ENCODE measurements around the gene TBC1D2. TPM values are rescaled to one million over a fixed set of nuclear protein-coding genes. Genes with fewer than 3 reads are reported as not detected.

TBC1D2 gene
- total RNA-seq, 2 experiments from 2014 or later, result 1.5 TPM

DNA sequence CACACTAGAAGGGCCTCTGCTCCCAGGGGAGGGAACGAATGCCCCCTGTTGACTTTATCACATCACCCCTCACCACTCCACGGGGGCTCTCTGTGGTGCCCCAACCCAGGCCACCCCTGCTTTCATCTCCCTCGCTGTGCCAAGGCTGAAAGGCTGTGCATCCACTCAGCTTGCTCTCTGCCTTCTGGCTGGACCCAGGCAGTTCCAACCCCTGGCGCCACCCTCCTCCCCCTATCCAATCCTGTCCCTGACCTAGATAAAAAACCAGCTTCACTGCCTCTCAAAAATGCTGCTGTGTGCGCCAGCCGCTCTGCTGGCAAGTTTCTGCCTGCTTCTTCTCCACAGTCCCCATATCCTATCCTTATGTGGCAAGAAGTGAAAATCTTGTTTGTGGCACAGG lies 40.6 kb downstream of the TBC1D2 start:
- Mint-ChIP-seq H3K4me3 (no peak overlapping the region), H3K36me3 (ENCODE audit: low read depth) (no peaks in the 10 kb centered on the region), H3K9me3 (no peaks in the 10 kb centered on the region), H3K27ac (no peak overlapping the region), H3K4me1 (ENCODE audit: low read depth) (no peaks in the 10 kb centered on the region), H3K27me3 (no peaks in the 10 kb centered on the region)
- intact Hi-C loops (cut with micrococcal nuclease), result no loop called here
- TF ChIP-seq, protein P1, sequence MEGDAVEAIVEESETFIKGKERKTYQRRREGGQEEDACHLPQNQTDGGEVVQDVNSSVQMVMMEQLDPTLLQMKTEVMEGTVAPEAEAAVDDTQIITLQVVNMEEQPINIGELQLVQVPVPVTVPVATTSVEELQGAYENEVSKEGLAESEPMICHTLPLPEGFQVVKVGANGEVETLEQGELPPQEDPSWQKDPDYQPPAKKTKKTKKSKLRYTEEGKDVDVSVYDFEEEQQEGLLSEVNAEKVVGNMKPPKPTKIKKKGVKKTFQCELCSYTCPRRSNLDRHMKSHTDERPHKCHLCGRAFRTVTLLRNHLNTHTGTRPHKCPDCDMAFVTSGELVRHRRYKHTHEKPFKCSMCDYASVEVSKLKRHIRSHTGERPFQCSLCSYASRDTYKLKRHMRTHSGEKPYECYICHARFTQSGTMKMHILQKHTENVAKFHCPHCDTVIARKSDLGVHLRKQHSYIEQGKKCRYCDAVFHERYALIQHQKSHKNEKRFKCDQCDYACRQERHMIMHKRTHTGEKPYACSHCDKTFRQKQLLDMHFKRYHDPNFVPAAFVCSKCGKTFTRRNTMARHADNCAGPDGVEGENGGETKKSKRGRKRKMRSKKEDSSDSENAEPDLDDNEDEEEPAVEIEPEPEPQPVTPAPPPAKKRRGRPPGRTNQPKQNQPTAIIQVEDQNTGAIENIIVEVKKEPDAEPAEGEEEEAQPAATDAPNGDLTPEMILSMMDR (IDR thresholded peaks at IDR 0.05), result no peak
- CTCF ChIA-PET, result no interaction called here
- POLR2A ChIA-PET, result no interaction called here
- DNase-seq (no peak), ATAC-seq (no peak)

DNA sequence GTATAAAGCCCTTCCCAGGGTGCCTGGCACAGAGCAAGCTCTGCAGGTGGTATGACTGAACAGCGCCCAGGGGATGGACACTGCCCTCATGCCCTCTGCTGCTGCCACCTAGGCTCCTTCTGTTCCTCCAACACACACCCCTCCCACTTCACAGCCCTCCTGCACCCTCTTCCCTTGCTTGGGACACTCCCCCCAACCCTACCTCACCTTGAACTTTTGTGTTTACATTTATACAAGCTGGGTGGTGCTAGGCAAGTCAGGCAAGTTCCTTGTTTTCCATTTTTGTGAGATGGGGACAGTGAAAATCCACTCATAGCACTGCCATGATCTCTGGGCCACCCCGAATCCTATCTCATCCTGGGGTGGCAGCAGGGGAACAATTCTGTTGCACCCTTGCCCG lies 44.2 kb downstream of the TBC1D2 start:
- Mint-ChIP-seq H3K27me3 (no peaks in the 10 kb centered on the region), H3K4me3 (no peak overlapping the region), H3K27ac (no peak overlapping the region), H3K36me3 (ENCODE audit: low read depth) (no peaks in the 10 kb centered on the region), H3K9me3 (no peaks in the 10 kb centered on the region), H3K4me1 (ENCODE audit: low read depth) (no peaks in the 10 kb centered on the region)
- CTCF ChIA-PET, result interaction anchor here (1.6 to 1.7 kb wide), 2 partner anchors 45 to 137 kb away, joined by 4 to 5 read pairs; partner anchors contain the start of gene TBC1D2
- POLR2A ChIA-PET, result no interaction called here
- TF ChIP-seq, protein P1 (IDR thresholded peaks at IDR 0.05), result no peak
- no peak for DNase-seq
- intact Hi-C loops (cut with micrococcal nuclease), result no loop called here
- no peak for ATAC-seq

DNA sequence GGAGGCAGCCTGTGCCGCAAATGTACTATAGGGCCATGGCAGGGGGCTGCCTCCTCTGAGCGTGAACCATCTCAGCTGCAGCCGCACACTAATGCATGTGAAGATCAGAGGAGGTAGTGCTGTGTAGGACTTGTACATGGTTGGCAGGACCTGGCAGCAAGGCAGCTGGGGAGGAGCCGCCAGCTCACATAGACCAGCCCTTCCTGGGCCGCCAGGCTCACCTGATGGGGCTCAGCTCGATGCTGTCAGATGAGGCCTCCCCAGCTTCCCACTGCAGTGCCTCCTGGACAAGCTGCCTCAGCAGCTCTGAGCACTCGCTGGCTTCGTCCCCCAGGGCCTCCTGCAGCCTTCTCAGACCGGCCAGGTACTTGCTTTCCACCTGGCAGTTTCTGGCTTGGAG lies 45.0 kb downstream of the TBC1D2 start:
- Mint-ChIP-seq H3K27me3 (no peaks in the 10 kb centered on the region), H3K4me1 (ENCODE audit: low read depth) (no peaks in the 10 kb centered on the region), H3K27ac (no peak overlapping the region), H3K36me3 (ENCODE audit: low read depth) (no peaks in the 10 kb centered on the region), H3K4me3 (no peak overlapping the region), H3K9me3 (no peaks in the 10 kb centered on the region)
- TF ChIP-seq, protein P1 (IDR thresholded peaks at IDR 0.05), result no peak
- intact Hi-C loops (cut with micrococcal nuclease), result no loop called here
- ChIA-PET CTCF (interaction anchor here (1.3 to 1.7 kb wide), 3 partner anchors 45 to 136 kb away, joined by 4 to 5 read pairs (median 4); partner anchors contain the start of gene TBC1D2), POLR2A (no interaction called here)
- DNase-seq (no peak), ATAC-seq (no peak)

DNA sequence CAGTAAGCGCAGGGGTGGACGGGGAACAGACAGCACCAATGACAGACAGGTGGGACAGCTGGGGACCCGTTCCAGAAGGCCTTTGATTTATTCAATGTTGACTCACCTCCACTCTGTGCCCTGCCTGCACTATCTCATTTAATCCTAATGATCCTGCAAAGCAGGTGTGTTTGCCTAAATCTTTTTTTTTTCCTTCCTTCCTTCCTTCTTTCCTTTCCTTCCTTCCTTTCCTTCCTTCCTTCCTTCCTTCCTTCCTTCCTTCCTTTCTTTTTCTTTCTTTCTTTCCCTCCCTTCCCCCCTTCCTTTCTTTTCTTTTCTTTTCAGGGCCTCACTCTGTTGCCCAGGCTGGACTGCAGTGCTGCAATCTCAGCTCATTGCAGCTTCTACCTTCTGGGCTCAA lies 45.9 kb downstream of the TBC1D2 start:
- TF ChIP-seq, protein P1 (IDR thresholded peaks at IDR 0.05), result no peak
- H3K9me3 Mint-ChIP-seq, result no peaks in the 10 kb centered on the region
- ChIA-PET POLR2A (interaction anchor here (0.6 kb wide), 1 partner anchor 144 kb away, joined by 4 read pairs; no protein-coding TSS in a partner anchor), CTCF (interaction anchor here (1.3 to 1.7 kb wide), 2 partner anchors 48 to 135 kb away, joined by 4 read pairs; no protein-coding TSS in a partner anchor)
- intact Hi-C loops (cut with micrococcal nuclease), result no loop called here
- H3K27ac Mint-ChIP-seq, result no peak overlapping the region
- no peak overlapping the region for H3K4me3 Mint-ChIP-seq
- no peak for DNase-seq
- no peaks in the 10 kb centered on the region for H3K27me3 Mint-ChIP-seq
- H3K4me1 Mint-ChIP-seq (ENCODE audit: low read depth), result no peaks in the 10 kb centered on the region
- H3K36me3 Mint-ChIP-seq (ENCODE audit: low read depth), result no peaks in the 10 kb centered on the region
- ATAC-seq, result no peak

DNA sequence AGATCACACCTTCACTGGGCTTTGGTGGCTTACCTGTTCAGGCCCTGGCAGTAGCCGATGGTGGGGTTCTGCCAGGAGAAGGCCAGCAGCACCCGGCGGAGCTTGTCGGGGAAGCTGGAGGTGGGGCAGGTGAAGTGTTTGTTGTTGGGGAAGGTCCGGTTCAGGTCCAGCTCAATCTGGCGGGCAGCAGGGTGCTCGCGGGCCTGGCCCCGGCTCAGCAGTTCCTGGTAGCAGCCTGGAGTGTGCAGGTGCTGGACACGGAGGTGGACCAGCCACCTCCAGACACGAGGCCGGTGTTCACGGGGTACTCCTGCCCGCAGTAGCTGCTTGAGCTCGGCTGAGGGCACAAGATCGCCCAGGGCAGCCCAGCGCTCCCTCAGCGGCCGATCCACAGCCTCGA lies 46.8 kb downstream of the TBC1D2 start:
- intact Hi-C loops (cut with micrococcal nuclease), result no loop called here
- DNase-seq, result no peak
- TF ChIP-seq, protein P1 (IDR thresholded peaks at IDR 0.05), result no peak

More for the DNA sequence above, 46.8 kb downstream of the TBC1D2 start:
- CTCF ChIA-PET, result no interaction called here
- no peak overlapping the region for H3K4me3 Mint-ChIP-seq
- no peaks in the 10 kb centered on the region for H3K4me1 Mint-ChIP-seq (ENCODE audit: low read depth)
- H3K27ac Mint-ChIP-seq, result no peak overlapping the region
- H3K36me3 Mint-ChIP-seq (ENCODE audit: low read depth), result no peaks in the 10 kb centered on the region
- POLR2A ChIA-PET, result interaction anchor here (0.5 to 1.8 kb wide), 3 partner anchors 18 to 47 kb away, joined by 3 to 4 read pairs (median 3); partner anchors contain the start of gene TBC1D2
- H3K9me3 Mint-ChIP-seq, result no peaks in the 10 kb centered on the region
- no peak for ATAC-seq
- no peaks in the 10 kb centered on the region for H3K27me3 Mint-ChIP-seq

All from activated CD8-positive, alpha-beta T cell treated with anti-CD3 and anti-CD28 coated beads for 36 hours (primary cell).